Stimulated activated naive CD8-positive, alpha-beta T cell treated with anti-CD3 and anti-CD28 coated beads, Interleukin-15, Interleukin-2, amounts not matched to agents 100 ng/mL and 50 ng/mL, for 24 hours (primary cell): ENCODE measurements around the gene OR2A1.
"Not testable (repeated sequence)": the region's sequence is repeated elsewhere in the genome, so short reads cannot be mapped to it uniquely, and the experiment has no call there.

Source experiments
- H3K27ac Mint-ChIP-seq: one replicate; pipeline ENCODE4 v1.8.0; 2021; ENCODE audit warnings: mild to moderate bottlenecking, mixed read lengths
- H3K27me3 Mint-ChIP-seq: one replicate; pipeline ENCODE4 v1.8.0; 2021; ENCODE audit warnings: mixed read lengths
- H3K36me3 Mint-ChIP-seq: one replicate; pipeline ENCODE4 v1.8.0; 2021; ENCODE audit warnings: low read depth, mixed read lengths
- H3K4me1 Mint-ChIP-seq: one replicate; pipeline ENCODE4 v1.8.0; 2021; ENCODE audit warnings: low read depth, mixed read lengths
- H3K4me3 Mint-ChIP-seq: one replicate; pipeline ENCODE4 v1.8.0; 2021; ENCODE audit warnings: mild to moderate bottlenecking, mixed read lengths
- H3K9me3 Mint-ChIP-seq: one replicate; pipeline ENCODE4 v1.8.0; 2021; ENCODE audit warnings: mixed read lengths

Gene OR2A1

GRCh38 chr7:144365523-144365922, 53.3 kb downstream of the OR2A1 start:
- H3K36me3 Mint-ChIP-seq, H3K27ac Mint-ChIP-seq, H3K4me1 Mint-ChIP-seq, H3K9me3 Mint-ChIP-seq, H3K27me3 Mint-ChIP-seq, H3K4me3 Mint-ChIP-seq: not testable (repeated sequence)

GRCh38 chr7:144367250-144367649, 55.0 kb downstream of the OR2A1 start:
- H3K4me1 Mint-ChIP-seq, H3K27me3 Mint-ChIP-seq, H3K4me3 Mint-ChIP-seq, H3K9me3 Mint-ChIP-seq, H3K27ac Mint-ChIP-seq, H3K36me3 Mint-ChIP-seq: not testable (repeated sequence)

GRCh38 chr7:144369221-144369620, 57.0 kb downstream of the OR2A1 start:
- not testable (repeated sequence) for H3K4me1 Mint-ChIP-seq, H3K36me3 Mint-ChIP-seq, H3K27ac Mint-ChIP-seq, H3K9me3 Mint-ChIP-seq, H3K4me3 Mint-ChIP-seq, H3K27me3 Mint-ChIP-seq
